ENCODE results near the gene ADRA2A.

ADRA2A gene

GRCh38 chr10:111107023-111107422, 30.2 kb downstream of the ADRA2A start:
- POLR2A ChIA-PET: no interaction called here
- TF ChIP-seq, protein P1, sequence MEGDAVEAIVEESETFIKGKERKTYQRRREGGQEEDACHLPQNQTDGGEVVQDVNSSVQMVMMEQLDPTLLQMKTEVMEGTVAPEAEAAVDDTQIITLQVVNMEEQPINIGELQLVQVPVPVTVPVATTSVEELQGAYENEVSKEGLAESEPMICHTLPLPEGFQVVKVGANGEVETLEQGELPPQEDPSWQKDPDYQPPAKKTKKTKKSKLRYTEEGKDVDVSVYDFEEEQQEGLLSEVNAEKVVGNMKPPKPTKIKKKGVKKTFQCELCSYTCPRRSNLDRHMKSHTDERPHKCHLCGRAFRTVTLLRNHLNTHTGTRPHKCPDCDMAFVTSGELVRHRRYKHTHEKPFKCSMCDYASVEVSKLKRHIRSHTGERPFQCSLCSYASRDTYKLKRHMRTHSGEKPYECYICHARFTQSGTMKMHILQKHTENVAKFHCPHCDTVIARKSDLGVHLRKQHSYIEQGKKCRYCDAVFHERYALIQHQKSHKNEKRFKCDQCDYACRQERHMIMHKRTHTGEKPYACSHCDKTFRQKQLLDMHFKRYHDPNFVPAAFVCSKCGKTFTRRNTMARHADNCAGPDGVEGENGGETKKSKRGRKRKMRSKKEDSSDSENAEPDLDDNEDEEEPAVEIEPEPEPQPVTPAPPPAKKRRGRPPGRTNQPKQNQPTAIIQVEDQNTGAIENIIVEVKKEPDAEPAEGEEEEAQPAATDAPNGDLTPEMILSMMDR (IDR thresholded peaks at IDR 0.05; ENCODE audit: control extremely low read depth, extremely low read depth, low read depth, missing control alignments): no peak
- CTCF ChIA-PET: interaction anchor here (1.3 to 1.5 kb wide), 2 partner anchors 21 to 30 kb away, joined by 3 to 4 read pairs; partner anchors contain the start of gene ADRA2A
- no peak for DNase-seq (ENCODE audit: extremely low spot score)

GRCh38 chr10:111107846-111108245, 31.0 kb downstream of the ADRA2A start:
- DNase-seq (ENCODE audit: extremely low spot score): no peak
- ChIA-PET CTCF (interaction anchor here (1.3 to 1.5 kb wide), 2 partner anchors 21 to 31 kb away, joined by 3 to 4 read pairs; partner anchors contain the start of gene ADRA2A), POLR2A (no interaction called here)
- TF ChIP-seq, protein P1 (IDR thresholded peaks at IDR 0.05; ENCODE audit: control extremely low read depth, extremely low read depth, low read depth, missing control alignments): no peak

DNA sequence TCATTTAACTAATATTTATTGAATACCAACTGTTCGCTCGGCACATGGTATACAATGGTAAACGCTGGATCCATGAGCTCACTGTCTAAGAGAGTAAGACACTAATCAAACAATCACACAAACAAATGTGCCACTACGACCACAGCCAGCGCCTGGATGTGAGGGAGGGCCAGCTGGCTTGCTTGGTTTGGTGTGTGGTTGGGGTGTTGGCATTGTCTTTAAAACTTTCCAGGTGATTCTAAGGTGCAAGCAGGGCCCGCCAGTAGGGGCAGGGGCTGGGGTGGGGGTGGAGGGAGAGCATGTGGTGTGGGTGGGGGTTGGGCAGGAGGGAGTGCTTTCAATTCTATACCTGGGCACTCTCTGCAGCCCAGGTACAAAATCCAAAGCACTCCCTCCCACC, 31.6 kb downstream of the ADRA2A start:
- ChIA-PET POLR2A (no interaction called here), CTCF (interaction anchor here (1.5 kb wide), 1 partner anchor 32 kb away, joined by 3 read pairs; the partner anchor contains the start of gene ADRA2A)
- DNase-seq (ENCODE audit: extremely low spot score): no peak
- TF ChIP-seq, protein P1 (IDR thresholded peaks at IDR 0.05; ENCODE audit: control extremely low read depth, extremely low read depth, low read depth, missing control alignments): no peak

GRCh38 chr10:111109501-111110242, 32.8 kb downstream of the ADRA2A start:
- ChIA-PET CTCF (no interaction called here), POLR2A (no interaction called here)

GRCh38 chr10:111110771-111111170, 33.9 kb downstream of the ADRA2A start:
- ChIA-PET CTCF (no interaction called here), POLR2A (no interaction called here)
- DNase-seq (ENCODE audit: extremely low spot score): no peak
- TF ChIP-seq, protein P1 (IDR thresholded peaks at IDR 0.05; ENCODE audit: control extremely low read depth, extremely low read depth, low read depth, missing control alignments): no peak

More at GRCh38 chr10:111109501-111110242, 32.8 kb downstream of the ADRA2A start:
- TF ChIP-seq, protein P1 (IDR thresholded peaks at IDR 0.05; ENCODE audit: control extremely low read depth, extremely low read depth, low read depth, missing control alignments): no peak
- no peak for DNase-seq (ENCODE audit: extremely low spot score)

DNA sequence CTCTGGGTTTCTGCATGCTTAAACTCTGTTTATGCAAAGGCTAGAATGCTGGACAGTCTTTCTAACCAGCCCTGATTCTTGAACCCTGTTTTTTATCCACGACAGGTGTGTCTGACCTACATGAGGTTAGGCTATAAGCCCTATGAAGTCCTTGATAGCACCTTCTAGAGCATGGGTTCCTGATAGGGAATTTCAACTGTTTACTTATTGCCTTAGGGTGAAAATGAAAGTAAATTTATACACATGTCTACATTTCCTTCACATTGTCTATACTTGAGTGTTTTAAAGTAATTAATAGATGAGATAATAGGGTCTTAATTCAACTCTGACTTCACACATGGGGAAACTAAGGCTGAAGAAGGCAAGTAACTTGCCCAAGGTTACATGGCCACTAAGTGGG, 35.5 kb downstream of the ADRA2A start:
- CTCF ChIA-PET: interaction anchor here (0.8 kb wide), 1 partner anchor 36 kb away, joined by 3 read pairs; the partner anchor contains the start of gene ADRA2A
- POLR2A ChIA-PET: no interaction called here
- DNase-seq (ENCODE audit: extremely low spot score): no peak
- TF ChIP-seq, protein P1 (IDR thresholded peaks at IDR 0.05; ENCODE audit: control extremely low read depth, extremely low read depth, low read depth, missing control alignments): no peak

Measured in GM10248 (cell line).